ENCODE data around the gene KIF3B. TPM values are rescaled to one million over a fixed set of nuclear protein-coding genes. Genes with fewer than 3 reads are reported as not detected.

KIF3B gene
- total and polyA plus RNA-seq, 2 of the 13 experiments (the other 11 are each of a cell fraction or from before 2014, with no cell fraction given) = 23.6 to 28.8 TPM

DNA sequence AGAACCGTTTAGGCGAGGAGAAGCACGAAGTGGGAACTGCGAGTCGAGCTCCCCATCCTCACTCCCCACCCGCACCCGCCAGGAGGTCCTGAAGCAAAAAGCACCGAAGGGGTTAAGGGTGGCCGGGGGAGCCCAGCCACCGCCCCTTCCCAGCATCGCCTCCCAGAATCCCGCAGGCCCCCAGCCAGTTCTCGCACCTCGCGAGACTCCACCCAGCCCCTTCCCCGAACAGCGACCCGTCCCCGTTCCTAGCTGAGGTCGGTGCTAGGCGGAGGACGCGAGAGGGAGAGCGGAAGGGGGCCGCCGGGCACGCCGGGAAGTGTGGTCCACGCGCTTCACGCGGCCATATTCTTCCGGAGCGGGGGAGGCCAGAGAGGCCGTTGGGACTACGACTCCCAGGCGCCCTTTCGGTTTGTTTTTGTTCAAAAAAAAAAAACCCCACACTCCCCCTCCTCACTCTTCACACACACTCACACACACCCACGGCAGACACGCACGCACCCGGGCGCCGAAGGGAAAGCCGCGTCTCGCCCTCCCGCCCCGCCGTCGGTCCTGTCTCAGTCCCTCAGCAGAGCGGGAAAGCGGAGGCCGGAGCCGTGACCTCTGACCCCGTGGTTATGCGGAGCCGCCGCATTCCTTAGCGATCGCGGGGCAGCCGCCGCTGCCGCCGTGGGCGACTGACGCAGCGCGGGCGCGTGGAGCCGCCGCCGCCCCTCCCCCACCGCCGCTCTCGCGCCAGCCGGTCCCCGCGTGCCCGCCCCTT lies 80.6 kb downstream of the KIF3B start, which contains the start of gene ASXL1 (continued):
- TF ChIP-seq, protein P1, sequence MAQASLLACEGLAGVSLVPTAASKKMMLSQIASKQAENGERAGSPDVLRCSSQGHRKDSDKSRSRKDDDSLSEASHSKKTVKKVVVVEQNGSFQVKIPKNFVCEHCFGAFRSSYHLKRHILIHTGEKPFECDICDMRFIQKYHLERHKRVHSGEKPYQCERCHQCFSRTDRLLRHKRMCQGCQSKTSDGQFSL (CRISPR knock-in tag; IDR thresholded peaks at IDR 0.05) = peak; percentile 89
- TF ChIP-seq NFE2L1 (CRISPR knock-in tag; IDR thresholded peaks at IDR 0.05; ENCODE audit: borderline replicate concordance) (no peak), ZSCAN22 (CRISPR knock-in tag; IDR thresholded peaks at IDR 0.05) (peak; percentile 24; the same call in 1 of the 2 replicates), ZNF749 (CRISPR knock-in tag; IDR thresholded peaks at IDR 0.05; ENCODE audit: borderline replicate concordance) (peak; percentile 96), KLF12 (CRISPR knock-in tag; IDR thresholded peaks at IDR 0.05; ENCODE audit: borderline replicate concordance) (peak; percentile 99), ATAD3A (CRISPR knock-in tag; IDR thresholded peaks at IDR 0.05) (no peak), MIER3 (CRISPR knock-in tag; IDR thresholded peaks at IDR 0.05; ENCODE audit: borderline replicate concordance) (peak; percentile 97), ZNF564 (CRISPR knock-in tag; IDR thresholded peaks at IDR 0.05) (peak; percentile 94), SMARCC2 (IDR thresholded peaks at IDR 0.05) (no peak), PAF1 (CRISPR knock-in tag; IDR thresholded peaks at IDR 0.05) (no peak), ZNF432 (CRISPR knock-in tag; IDR thresholded peaks at IDR 0.05; ENCODE audit: borderline replicate concordance) (no peak), U2AF1 (optimal IDR thresholded peaks at IDR 0.05; ENCODE audit: low read depth, low read length) (peak; percentile 92), ZNF768 (CRISPR knock-in tag; IDR thresholded peaks at IDR 0.05) (no peak; the same call in 1 of the 2 replicates), NKX3-1 (CRISPR knock-in tag; IDR thresholded peaks at IDR 0.05) (peak; percentile 91), ZNF567 (CRISPR knock-in tag; IDR thresholded peaks at IDR 0.05; ENCODE audit: borderline replicate concordance) (peak; percentile 96; the same call in 1 of the 2 replicates), PAX8 (CRISPR knock-in tag; IDR thresholded peaks at IDR 0.05; ENCODE audit: borderline replicate concordance) (peak; percentile 89), SNRNP70 (IDR thresholded peaks at IDR 0.05; ENCODE audit: low read depth, low read length) (no peak), CEBPB (IDR thresholded peaks at IDR 0.05; ENCODE audit: borderline replicate concordance, low read depth, low read length) (no peak), KAT7 (CRISPR knock-in tag; IDR thresholded peaks at IDR 0.05; ENCODE audit: borderline replicate concordance) (peak; percentile 99), ZNF788 (CRISPR knock-in tag; IDR thresholded peaks at IDR 0.05; ENCODE audit: borderline replicate concordance) (peak; percentile 100), LCORL (IDR thresholded peaks at IDR 0.05) (no peak), LCORL (CRISPR knock-in tag; IDR thresholded peaks at IDR 0.05) (peak; percentile 96), ZNF850 (CRISPR knock-in tag; conservative IDR thresholded peaks at IDR 0.05) (no peak), SRSF4 (IDR thresholded peaks at IDR 0.05; ENCODE audit: low read depth, low read length, poor library complexity, severe bottlenecking) (no peak), ZNF557 (CRISPR knock-in tag; IDR thresholded peaks at IDR 0.05) (peak; percentile 68; the same call in 1 of the 2 replicates), YEATS2 (CRISPR knock-in tag; IDR thresholded peaks at IDR 0.05; ENCODE audit: borderline replicate concordance) (peak; percentile 99)
- TF ChIP-seq, protein P2, sequence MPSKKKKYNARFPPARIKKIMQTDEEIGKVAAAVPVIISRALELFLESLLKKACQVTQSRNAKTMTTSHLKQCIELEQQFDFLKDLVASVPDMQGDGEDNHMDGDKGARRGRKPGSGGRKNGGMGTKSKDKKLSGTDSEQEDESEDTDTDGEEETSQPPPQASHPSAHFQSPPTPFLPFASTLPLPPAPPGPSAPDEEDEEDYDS (CRISPR knock-in tag; IDR thresholded peaks at IDR 0.05) = peak; percentile 91
- TF ChIP-seq, protein P3, sequence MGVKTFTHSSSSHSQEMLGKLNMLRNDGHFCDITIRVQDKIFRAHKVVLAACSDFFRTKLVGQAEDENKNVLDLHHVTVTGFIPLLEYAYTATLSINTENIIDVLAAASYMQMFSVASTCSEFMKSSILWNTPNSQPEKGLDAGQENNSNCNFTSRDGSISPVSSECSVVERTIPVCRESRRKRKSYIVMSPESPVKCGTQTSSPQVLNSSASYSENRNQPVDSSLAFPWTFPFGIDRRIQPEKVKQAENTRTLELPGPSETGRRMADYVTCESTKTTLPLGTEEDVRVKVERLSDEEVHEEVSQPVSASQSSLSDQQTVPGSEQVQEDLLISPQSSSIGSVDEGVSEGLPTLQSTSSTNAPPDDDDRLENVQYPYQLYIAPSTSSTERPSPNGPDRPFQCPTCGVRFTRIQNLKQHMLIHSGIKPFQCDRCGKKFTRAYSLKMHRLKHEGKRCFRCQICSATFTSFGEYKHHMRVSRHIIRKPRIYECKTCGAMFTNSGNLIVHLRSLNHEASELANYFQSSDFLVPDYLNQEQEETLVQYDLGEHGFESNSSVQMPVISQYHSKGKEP (CRISPR knock-in tag; IDR thresholded peaks at IDR 0.05) = peak; percentile 94
- TF ChIP-seq, protein P4, sequence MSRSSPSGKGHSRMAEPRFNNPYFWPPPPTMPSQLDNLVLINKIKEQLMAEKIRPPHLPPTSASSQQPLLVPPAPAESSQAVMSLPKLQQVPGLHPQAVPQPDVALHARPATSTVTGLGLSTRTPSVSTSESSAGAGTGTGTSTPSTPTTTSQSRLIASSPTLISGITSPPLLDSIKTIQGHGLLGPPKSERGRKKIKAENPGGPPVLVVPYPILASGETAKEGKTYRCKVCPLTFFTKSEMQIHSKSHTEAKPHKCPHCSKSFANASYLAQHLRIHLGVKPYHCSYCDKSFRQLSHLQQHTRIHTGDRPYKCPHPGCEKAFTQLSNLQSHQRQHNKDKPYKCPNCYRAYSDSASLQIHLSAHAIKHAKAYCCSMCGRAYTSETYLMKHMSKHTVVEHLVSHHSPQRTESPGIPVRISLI (CRISPR knock-in tag; IDR thresholded peaks at IDR 0.05; ENCODE audit: borderline replicate concordance) = peak; percentile 100
